NCI-H1105 treated with DMSO at 0.1 percent for 48 hours (cell line): ENCODE data around the gene POR.
"Not testable (repeated sequence)": the region's sequence is repeated elsewhere in the genome, so short reads cannot be mapped to it uniquely, and the experiment has no call there.

Experiments
- DNase-seq: peaks from one replicate; lab custom pipeline; 2025; lab: John Stamatoyannopoulos, UW

POR gene

DNA sequence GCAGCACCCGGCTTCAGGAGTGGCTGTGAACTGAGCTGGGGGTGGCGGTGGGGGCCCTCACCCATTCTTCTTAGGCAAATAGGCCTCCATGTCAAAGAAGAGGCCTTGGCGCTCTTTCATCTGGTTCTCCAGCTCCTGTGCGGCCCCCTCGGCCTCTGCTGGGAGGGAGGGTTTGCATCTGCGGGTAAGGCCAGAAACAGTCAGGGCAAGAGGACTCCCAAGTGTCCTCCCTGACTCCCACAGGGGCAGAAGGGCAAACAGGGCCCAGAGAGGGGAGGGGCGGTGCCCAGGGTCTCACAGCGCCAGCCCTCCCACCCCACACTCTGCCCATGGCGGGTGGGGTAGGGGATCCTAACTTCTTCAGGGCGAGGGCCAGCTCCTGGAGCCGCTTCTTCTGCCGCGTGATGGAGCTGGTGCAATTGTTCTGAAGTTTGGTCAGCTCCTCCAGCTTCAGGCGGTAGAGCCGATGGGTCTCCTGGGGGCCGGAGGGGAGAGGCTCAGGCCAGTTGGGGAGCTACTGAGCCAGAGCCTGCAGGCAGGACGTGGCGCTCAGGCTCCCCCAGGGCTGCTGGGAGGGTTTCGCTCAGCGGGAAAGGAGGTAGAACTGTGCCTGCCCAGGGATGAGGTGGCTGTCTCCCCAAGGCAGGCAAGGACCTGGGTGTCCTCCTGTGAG lies 77.3 kb downstream of the POR start:
- DNase-seq = no peak

- peak; percentile 22 for DNase-seq
Measured at GRCh38 chr7:75993689-75994387, 78.9 kb downstream of the POR start.

- peak; percentile 86 for DNase-seq
Measured at GRCh38 chr7:75994388-75995051, 79.6 kb downstream of the POR start, which contains the start of gene TMEM120A. Gene TMEM120A (minus strand): TSS chr7:75994595. CDS start chr7:75994570, 25 bp downstream.

- DNase-seq = no peak
Measured at GRCh38 chr7:75995052-75995471, 80.1 kb downstream of the POR start.

- no peak for DNase-seq
Measured at GRCh38 chr7:75995996-75996395, 81.0 kb downstream of the POR start.

DNA sequence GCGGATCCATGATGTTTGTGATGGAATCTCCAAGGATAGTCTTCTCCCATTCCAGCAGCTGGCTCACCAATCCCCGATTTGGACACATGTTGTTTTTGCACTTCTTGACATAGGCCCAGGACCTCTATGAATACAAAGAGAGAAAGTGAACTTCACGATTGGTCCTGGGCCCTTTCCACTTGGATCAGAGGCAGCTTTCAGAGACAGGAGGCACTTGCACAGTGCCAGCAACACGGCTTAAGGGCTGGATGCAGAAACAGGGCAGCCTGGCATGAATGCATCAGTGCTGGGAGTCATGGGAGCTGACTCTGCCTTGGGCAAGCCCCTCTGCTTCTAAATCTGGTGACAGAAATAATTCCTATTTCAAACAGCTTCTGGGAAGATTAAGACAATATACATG lies 81.5 kb downstream of the POR start:
- DNase-seq = no peak

DNA sequence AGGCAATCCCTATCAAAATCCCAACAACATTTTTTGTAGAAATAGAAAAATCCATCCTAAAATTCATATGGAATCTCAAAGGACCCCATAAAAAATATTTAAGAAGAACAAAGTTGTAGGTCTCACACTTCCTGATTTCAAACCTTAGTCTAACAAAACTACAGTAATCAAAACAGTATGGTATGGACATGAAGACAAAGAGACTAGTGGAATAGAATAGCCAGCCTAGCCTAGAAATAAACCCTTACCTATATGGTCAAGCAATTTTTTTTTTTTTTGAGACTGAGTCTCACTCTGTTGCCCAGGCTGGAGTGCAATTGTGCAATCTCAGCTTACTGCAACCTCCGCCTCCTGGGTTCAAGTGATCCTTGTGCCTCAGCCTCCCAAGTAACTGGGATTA lies 83.1 kb downstream of the POR start:
- no peak for DNase-seq

DNA sequence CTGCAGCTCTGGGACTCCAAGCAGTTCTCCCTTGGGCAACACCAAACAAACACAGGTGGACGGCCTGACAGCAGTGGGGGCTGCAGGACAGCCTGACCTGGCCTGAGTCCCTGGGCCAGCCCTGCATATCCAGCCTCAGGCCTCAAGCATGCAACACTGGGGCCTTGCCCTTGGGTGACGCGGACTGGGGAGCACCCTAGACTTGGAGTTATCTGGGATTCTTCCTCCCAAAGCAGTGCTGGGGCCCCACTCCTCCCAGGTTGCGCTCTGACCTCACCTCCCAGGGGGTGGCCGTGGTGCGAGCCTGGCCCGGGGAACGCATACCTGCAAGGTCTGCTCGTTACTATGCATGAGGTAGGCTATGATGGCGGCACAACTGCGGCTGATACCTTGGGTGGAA lies 85.6 kb downstream of the POR start:
- DNase-seq = no peak

GRCh38 chr7:76002139-76002538 lies 87.2 kb downstream of the POR start:
- DNase-seq = no peak

- no peak for DNase-seq
Measured at GRCh38 chr7:76002822-76003221, 87.9 kb downstream of the POR start.

- no peak for DNase-seq
Measured at GRCh38 chr7:76003351-76003750, 88.4 kb downstream of the POR start.

DNA sequence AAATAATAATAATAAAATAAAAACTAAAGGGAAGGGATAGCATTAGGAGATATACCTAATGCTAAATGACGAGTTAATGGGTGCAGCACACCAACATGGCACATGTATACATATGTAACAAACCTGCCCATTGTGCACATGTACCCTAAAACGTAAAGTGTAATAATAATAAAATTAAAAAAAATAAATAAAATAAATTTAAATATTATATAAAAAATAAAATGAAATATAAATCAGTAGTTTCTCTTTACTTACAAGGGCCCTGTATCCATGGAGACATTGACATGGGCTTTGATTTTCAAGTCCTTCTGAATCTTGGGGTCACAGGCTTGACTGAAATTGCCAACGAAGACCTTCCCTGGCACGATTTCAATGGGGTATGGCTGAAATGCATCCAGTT lies 90.0 kb downstream of the POR start:
- not testable (repeated sequence) for DNase-seq

- DNase-seq = no peak
Measured at GRCh38 chr7:76008156-76008687, 93.3 kb downstream of the POR start.

- no peak for DNase-seq
Measured at GRCh38 chr7:76009672-76010600, 95.0 kb downstream of the POR start.

DNA sequence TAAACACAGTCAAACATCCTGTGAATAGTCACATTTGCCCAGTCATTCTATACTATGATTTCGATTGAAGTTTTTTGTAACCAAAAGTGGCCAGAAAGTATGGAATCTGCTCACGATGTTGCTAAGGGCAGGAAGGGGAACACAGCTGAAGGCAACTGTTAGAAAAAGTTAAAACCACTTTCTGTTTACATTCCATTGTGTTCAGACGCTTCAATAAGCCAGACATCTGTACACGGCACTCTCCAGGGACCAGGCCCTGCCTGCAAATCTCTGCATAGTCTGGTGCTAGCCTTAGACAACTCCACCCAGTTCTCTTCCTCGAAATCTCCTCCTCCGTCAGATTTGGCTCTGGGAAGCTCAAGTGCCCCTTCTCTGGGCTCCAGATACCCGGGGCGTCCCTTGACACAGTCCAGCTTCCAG lies 96.5 kb downstream of the POR start:
- no peak for DNase-seq

- no peak for DNase-seq
Measured at GRCh38 chr7:76016191-76016947, 101.4 kb downstream of the POR start.

GRCh38 chr7:76018520-76018919 lies 103.6 kb downstream of the POR start:
- DNase-seq = not testable (repeated sequence)

DNA sequence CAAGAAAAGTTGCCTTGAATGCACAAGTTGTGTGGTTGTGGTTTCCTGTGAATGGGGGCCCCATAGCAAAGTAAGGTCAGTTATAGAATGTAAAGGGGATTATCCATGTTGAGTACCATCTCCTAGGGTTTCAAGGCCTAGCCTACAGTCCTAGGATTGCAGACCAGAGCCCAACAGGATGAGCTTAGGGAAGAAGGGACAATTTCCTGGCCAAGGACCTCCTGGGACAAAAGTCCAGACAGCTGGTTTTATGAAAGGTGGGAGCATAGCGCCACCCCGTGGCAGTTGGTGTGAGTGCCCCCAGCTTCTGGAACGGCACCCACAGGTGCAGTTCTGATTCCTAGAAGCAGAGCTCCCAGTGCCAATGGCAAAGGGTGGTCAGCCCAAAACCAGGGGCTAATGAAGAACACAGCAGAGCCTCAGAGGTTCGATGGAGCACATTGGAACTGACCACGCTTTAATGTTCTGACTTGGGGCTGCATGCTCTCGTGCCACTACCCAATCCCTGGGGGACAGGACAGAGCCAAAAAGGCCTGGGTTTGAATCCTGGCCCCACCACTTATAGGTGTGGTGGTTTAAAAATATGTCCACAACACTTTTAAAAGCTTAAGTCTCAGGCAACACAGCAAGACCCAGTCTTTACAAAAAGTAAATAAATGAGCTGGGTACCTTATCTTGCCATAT lies 105.2 kb downstream of the POR start:
- DNase-seq = peak; percentile 59

DNA sequence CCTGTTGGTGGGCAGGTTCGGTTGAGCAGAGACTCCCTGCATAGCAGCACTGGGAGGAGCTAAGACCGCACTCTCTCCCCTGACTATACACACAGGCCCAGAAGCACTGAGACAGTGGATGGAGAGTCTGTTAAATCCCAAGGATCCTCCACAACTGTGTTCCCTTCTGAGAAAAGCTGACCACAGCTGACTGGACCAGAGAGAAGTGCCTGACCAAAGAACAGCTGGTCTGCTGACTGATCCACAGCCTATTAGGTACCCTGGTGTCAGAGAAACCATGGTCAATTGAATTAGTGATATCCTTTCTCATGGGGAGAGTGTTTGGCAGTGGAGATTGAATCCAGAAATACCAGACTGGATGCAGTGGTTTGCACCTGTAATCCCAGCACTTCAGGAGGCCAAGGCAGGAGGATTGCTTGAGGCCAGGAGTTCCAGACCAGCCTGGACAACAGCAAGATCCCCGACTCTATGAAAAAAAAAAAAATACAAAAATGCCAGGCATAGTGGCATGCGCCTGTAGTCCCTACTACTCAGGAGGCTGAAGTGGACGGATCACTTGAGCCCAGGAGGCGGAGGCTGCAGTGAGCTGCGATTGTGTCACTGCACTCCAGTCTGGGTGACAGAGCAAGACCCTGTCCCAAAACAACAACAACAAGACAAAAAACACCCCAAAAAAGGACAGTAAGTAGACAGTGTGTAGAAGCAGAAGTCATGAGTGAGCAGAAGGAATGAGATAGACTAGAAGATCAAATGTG lies 107.2 kb downstream of the POR start:
- DNase-seq = no peak

DNA sequence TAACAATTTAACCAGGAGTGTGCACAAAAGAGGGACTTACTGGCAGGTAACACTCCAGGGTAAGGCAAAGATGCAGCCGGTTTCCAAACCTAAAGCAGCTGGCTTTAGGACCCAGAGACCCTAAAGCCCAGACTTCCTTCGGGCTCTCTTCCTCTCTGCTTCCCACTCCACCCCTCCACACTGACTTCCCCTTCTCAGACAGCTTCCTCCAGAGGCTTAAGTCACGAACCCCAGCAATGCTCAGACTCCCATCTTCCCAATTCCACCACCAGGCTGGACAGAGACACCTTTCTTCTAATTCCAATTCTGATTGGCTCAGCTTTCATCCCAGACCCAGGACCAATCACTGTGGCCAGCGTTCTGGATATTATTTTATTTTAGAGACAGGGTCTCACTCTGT lies 108.0 kb downstream of the POR start:
- DNase-seq = no peak
